MCF 10A (cell line): Measurements from ENCODE around the gene NRDE2. TPM values are rescaled to one million over a fixed set of nuclear protein-coding genes. Genes with fewer than 3 reads are reported as not detected.
A peak's percentile ranks its signal among the peaks of the same experiment; 100 is the strongest.

ENCODE experiments used
- BruUV-seq: library from RNA; stranded (reverse); fragments of 400-500 nt; replicated peaks from 2 replicates; lab custom pipeline; 2021; lab: Mats Ljungman, UMichigan
- CTCF ChIA-PET: fragments of 300-600 bp; sonication (Branson Sonifier 250); formaldehyde crosslinking; extraction: SDS; loops from one replicate; lab custom pipeline; 2021; ENCODE audit warnings: antibody characterized with exemption, inconsistent platforms; lab: Yijun Ruan, JAX
- POLR2A ChIA-PET: fragments of 300-600, 350-650 bp; sonication (Branson Sonifier 250); formaldehyde crosslinking; extraction: SDS; loops from one replicate; lab custom pipeline; 2020; ENCODE audit warnings: antibody characterized with exemption, inconsistent platforms; lab: Yijun Ruan, JAX
- DNase-seq: peaks from one replicate; pipeline ENCODE4 v3.0.0-alpha.2; 2018; ENCODE audit not compliant: unreplicated experiment
- H3K27ac Mint-ChIP-seq: one replicate; pipeline ENCODE4 v1.8.0; 2022; ENCODE audit warnings: mild to moderate bottlenecking, low read depth, mixed read lengths; ENCODE audit not compliant: unreplicated experiment
- H3K27me3 Mint-ChIP-seq: one replicate; pipeline ENCODE4 v1.8.0; 2022; ENCODE audit warnings: mixed read lengths; ENCODE audit not compliant: insufficient read depth, unreplicated experiment
- H3K36me3 Mint-ChIP-seq: one replicate; pipeline ENCODE4 v1.8.0; 2022; ENCODE audit warnings: mild to moderate bottlenecking, moderate library complexity, mixed read lengths; ENCODE audit not compliant: insufficient read depth, unreplicated experiment
- H3K4me1 Mint-ChIP-seq: one replicate; pipeline ENCODE4 v1.8.0; 2022; ENCODE audit warnings: mixed read lengths; ENCODE audit not compliant: insufficient read depth, unreplicated experiment
- H3K4me3 Mint-ChIP-seq: one replicate; pipeline ENCODE4 v1.8.0; 2022; ENCODE audit warnings: mild to moderate bottlenecking, moderate library complexity, mixed read lengths; ENCODE audit not compliant: unreplicated experiment
- H3K9me3 Mint-ChIP-seq: one replicate; pipeline ENCODE4 v1.8.0; 2022; ENCODE audit warnings: mixed read lengths; ENCODE audit not compliant: unreplicated experiment
- CTCF ChIP-seq: fragments of 200-600 bp; IDR thresholded peaks from one replicate; pipeline ENCODE4 v1.8.0; 2022; ENCODE audit warnings: antibody characterized with exemption, mild to moderate bottlenecking; ENCODE audit not compliant: unreplicated experiment
- intact Hi-C: fragments of 100-400 bp; cut with micrococcal nuclease; formaldehyde crosslinking; loops from 2 replicates; pipeline ENCODE4 v1.14.1; 2022
- total RNA-seq: library from RNA; stranded (reverse); gene quantifications from 2 replicates; pipeline ENCODE4 v1.2.3, GENCODE V29; 2022

The NRDE2 gene
- total RNA-seq, 1 experiment from 2014 or later = 16.5 TPM

GRCh38 chr14:90356925-90357324 lies 25.2 kb upstream of the NRDE2 start:
- CTCF ChIA-PET = no interaction called here
- Mint-ChIP-seq H3K4me1 (no peaks in the 10 kb centered on the region), H3K36me3 (no peaks in the 10 kb centered on the region), H3K27ac (no peak overlapping the region), H3K27me3 (no peaks in the 10 kb centered on the region), H3K4me3 (no peak overlapping the region), H3K9me3 (peaks cover 2% of the 10 kb centered on the region)
- intact Hi-C loops = loop anchor here (10.0 kb wide), 1 partner anchor 1712 kb away; no protein-coding TSS in a partner anchor
- no peak for TF ChIP-seq CTCF
- POLR2A ChIA-PET = no interaction called here
- DNase-seq = no peak
- BruUV-seq = no TSS peak

GRCh38 chr14:90355540-90356518 lies 24.1 kb upstream of the NRDE2 start:
- no TSS peak for BruUV-seq
- Mint-ChIP-seq H3K27ac (no peak overlapping the region), H3K36me3 (no peaks in the 10 kb centered on the region), H3K4me3 (no peak overlapping the region), H3K9me3 (no peaks in the 10 kb centered on the region), H3K27me3 (no peaks in the 10 kb centered on the region), H3K4me1 (no peaks in the 10 kb centered on the region)
- POLR2A ChIA-PET = interaction anchor here (1.3 kb wide), 1 partner anchor 341 kb away, joined by 3 read pairs; no protein-coding TSS in a partner anchor
- DNase-seq = peak; percentile 5
- intact Hi-C loops = loop anchor here (10.0 kb wide), 1 partner anchor 1711 kb away; no protein-coding TSS in a partner anchor
- CTCF ChIA-PET = interaction anchor here (0.6 kb wide), 1 partner anchor 10 kb away, joined by 3 read pairs; no protein-coding TSS in a partner anchor
- TF ChIP-seq CTCF = no peak

- Mint-ChIP-seq H3K4me3 (no peak overlapping the region), H3K9me3 (no peaks in the 10 kb centered on the region), H3K4me1 (no peaks in the 10 kb centered on the region), H3K27ac (no peak overlapping the region), H3K27me3 (no peaks in the 10 kb centered on the region), H3K36me3 (no peaks in the 10 kb centered on the region)
- TF ChIP-seq CTCF = no peak
- POLR2A ChIA-PET = interaction anchor here (0.7 to 1.3 kb wide), 2 partner anchors 16 to 342 kb away, joined by 3 to 4 read pairs; no protein-coding TSS in a partner anchor
- CTCF ChIA-PET = interaction anchor here (0.6 kb wide), 2 partner anchors 9 to 34 kb away, joined by 3 read pairs; no protein-coding TSS in a partner anchor
- no peak for DNase-seq
- BruUV-seq = no TSS peak
- intact Hi-C loops = loop anchor here (10.0 kb wide), 1 partner anchor 1710 kb away; no protein-coding TSS in a partner anchor
Measured at GRCh38 chr14:90354551-90355298, 23.0 kb upstream of the NRDE2 start.
